GM12801 (cell line): ENCODE data around the gene PDE7B.

Experiments
- CTCF ChIP-seq: IDR thresholded peaks from one replicate; pipeline ENCODE4 v1.5.1; 2011; ENCODE audit warnings: control low read depth; ENCODE audit not compliant: insufficient read length; ENCODE audit errors: extremely low read depth

Gene PDE7B

GRCh38 chr6:135851442-135852271, at the start of gene PDE7B:
PDE7B (plus strand) TSS chr6:135851701.
- TF ChIP-seq CTCF, result no peak

- no peak for TF ChIP-seq CTCF
These were observed 49.6 kb upstream of the PDE7B start for GRCh38 chr6:135801755-135802465.

GRCh38 chr6:135810486-135810885, 41.0 kb upstream of the PDE7B start:
- no peak for TF ChIP-seq CTCF

- no peak for TF ChIP-seq CTCF
These were observed 40.3 kb upstream of the PDE7B start for GRCh38 chr6:135811170-135811569.

- no peak for TF ChIP-seq CTCF
These were observed 39.6 kb upstream of the PDE7B start for GRCh38 chr6:135811644-135812526.

- no peak for TF ChIP-seq CTCF
These were observed 38.1 kb upstream of the PDE7B start for GRCh38 chr6:135813401-135813800.

GRCh38 chr6:135814043-135814442, 37.5 kb upstream of the PDE7B start:
- no peak for TF ChIP-seq CTCF
